PC-3 (cell line): Measurements from ENCODE around the gene GPC6. TPM values are rescaled to one million over a fixed set of nuclear protein-coding genes. Genes with fewer than 3 reads are reported as not detected.
A peak's percentile ranks its signal among the peaks of the same experiment; 100 is the strongest.

Experiments used
- ATAC-seq: fragments of 200-7000 bp; cut with Tn5 transposase; 2 replicates; pipeline ENCODE4 v1.9.1; 2020; ENCODE audit warnings: mild to moderate bottlenecking, moderate library complexity
- BruUV-seq: library from RNA; stranded (reverse); fragments of 400-500 nt; replicated peaks from 2 replicates; lab custom pipeline; 2021; lab: Mats Ljungman, UMichigan
- CTCF ChIA-PET: fragments of 300-600 bp; sonication (Branson Sonifier 250); formaldehyde crosslinking; loops from one replicate; lab custom pipeline; 2022; ENCODE audit warnings: antibody characterized with exemption; lab: Charles Lee
- POLR2A ChIA-PET: fragments of 300-600 bp; sonication (Branson Sonifier 250); formaldehyde crosslinking; loops from one replicate; lab custom pipeline; 2022; ENCODE audit warnings: antibody characterized with exemption; ENCODE audit not compliant: unreplicated experiment; lab: Charles Lee
- DNase-seq: peaks from one replicate; pipeline ENCODE4 v3.0.0-alpha.2; 2015
- H2AFZ ChIP-seq: fragments of 300-600 bp; sonication (generic); 2 replicates; pipeline ENCODE4 v1.6.0; 2016; ENCODE audit warnings: antibody characterized with exemption, low read length
- H3F3A ChIP-seq: fragments of 300-600 bp; sonication (generic); one replicate; pipeline ENCODE4 v1.6.0; 2017; ENCODE audit warnings: antibody characterized with exemption, low read length, control low read depth, mild to moderate bottlenecking; ENCODE audit not compliant: unreplicated experiment
- H3K27ac ChIP-seq: fragments of 300-600 bp; sonication (generic); 2 replicates; pipeline ENCODE4 v1.5.1; 2016; ENCODE audit warnings: mild to moderate bottlenecking, low read length
- H3K27me3 ChIP-seq: fragments of 300-600 bp; sonication (generic); 2 replicates; pipeline ENCODE4 v1.6.1; 2016; ENCODE audit warnings: low read length, mixed read lengths
- H3K36me3 ChIP-seq: fragments of 300-600 bp; sonication (generic); 2 replicates; pipeline ENCODE4 v1.6.1; 2016; ENCODE audit warnings: low read depth, mixed run types, low read length, mixed read lengths
- H3K4me1 ChIP-seq: fragments of 300-600 bp; sonication (generic); 2 replicates; pipeline ENCODE4 v1.5.1; 2016; ENCODE audit warnings: low read length; ENCODE audit not compliant: insufficient read depth
- H3K4me2 ChIP-seq: fragments of 300-600 bp; sonication (generic); 2 replicates; pipeline ENCODE4 v1.6.0; 2016; ENCODE audit warnings: low read length
- H3K4me3 ChIP-seq: fragments of 300-600 bp; sonication (generic); 2 replicates; pipeline ENCODE4 v1.5.1; 2016; ENCODE audit warnings: mild to moderate bottlenecking, low read length, mixed read lengths
- H3K79me2 ChIP-seq: fragments of 300-600 bp; sonication (generic); 2 replicates; pipeline ENCODE4 v1.6.1; 2017; ENCODE audit warnings: low read length, mixed read lengths
- H3K9ac ChIP-seq: fragments of 300-600 bp; sonication (generic); 2 replicates; pipeline ENCODE4 v1.6.0; 2016; ENCODE audit warnings: mild to moderate bottlenecking, low read length
- H3K9me2 ChIP-seq: fragments of 300-600 bp; sonication (generic); replicated peaks from 2 replicates; pipeline ENCODE4 v1.6.1; 2016; ENCODE audit warnings: mixed run types, low read length, mixed read lengths
- H3K9me3 ChIP-seq: fragments of 300-600 bp; sonication (generic); 2 replicates; pipeline ENCODE4 v1.6.1; 2016; ENCODE audit warnings: low read length, mixed read lengths
- H4K20me1 ChIP-seq: fragments of 300-600 bp; sonication (generic); 2 replicates; pipeline ENCODE4 v1.6.1; 2016; ENCODE audit warnings: low read length, mixed read lengths
- EZH2 ChIP-seq: fragments of 300-600 bp; sonication (generic); IDR thresholded peaks from one replicate; pipeline ENCODE4 v1.6.1; 2017; ENCODE audit warnings: antibody characterized with exemption, mild to moderate bottlenecking, low read length; ENCODE audit not compliant: unreplicated experiment
- EZH2phosphoT487 ChIP-seq: fragments of 300-600 bp; sonication (generic); IDR thresholded peaks from 2 replicates; pipeline ENCODE4 v1.6.1; 2018; ENCODE audit warnings: mild to moderate bottlenecking, antibody characterized with exemption, low read length, borderline replicate concordance
- intact Hi-C: fragments of 100-400 bp; cut with micrococcal nuclease; formaldehyde crosslinking; loops from 2 replicates; pipeline ENCODE4 v1.9.0; 2023
- total RNA-seq: library from RNA; depleted of rRNA; stranded (reverse); fragments of >200 nt; gene quantifications from 2 replicates; pipeline ENCODE4 v1.2.3, GENCODE V29; 2014
- TF ChIP-seq, protein P1 (sequence below): fragments of 300-600 bp; sonication (generic); conservative IDR thresholded peaks from 2 replicates; pipeline ENCODE4 v1.5.1; 2017; ENCODE audit warnings: antibody characterized with exemption, low read depth, mild to moderate bottlenecking, low read length

The GPC6 gene
- total RNA-seq, 1 experiment from 2014 or later = 3.5 TPM

DNA sequence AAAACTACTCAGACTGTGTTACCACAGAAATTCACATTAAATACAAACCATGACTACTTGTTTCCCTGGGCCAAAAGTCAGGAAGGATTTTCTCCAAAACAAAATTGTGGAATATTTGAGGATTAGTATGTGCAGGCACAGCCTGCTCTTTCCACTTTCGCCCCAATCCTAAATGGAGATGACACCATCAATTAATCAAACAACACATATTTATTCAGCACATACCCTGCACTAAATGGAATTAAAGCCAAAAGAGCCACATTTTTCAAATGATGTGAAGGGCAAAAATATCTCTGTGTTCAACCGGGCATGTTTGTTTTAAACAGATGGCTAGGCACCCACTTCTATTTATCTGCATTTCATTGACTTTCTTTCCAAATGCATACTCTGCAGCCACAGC lies 729.8 kb downstream of the GPC6 start:
- ChIA-PET POLR2A (no interaction called here), CTCF (no interaction called here)
- ATAC-seq (no peak), DNase-seq (no peak)
- Histone ChIP-seq H3F3A (no peaks in the 10 kb centered on the region), H3K9me2 (no peaks in the 10 kb centered on the region), H3K9ac (no peak overlapping the region), H3K9me3 (no peaks in the 10 kb centered on the region), H3K27ac (no peak overlapping the region), H4K20me1 (no peaks in the 10 kb centered on the region), H3K4me2 (no peak overlapping the region), H3K27me3 (no peaks in the 10 kb centered on the region), H3K4me3 (no peak overlapping the region), H2AFZ (no peak overlapping the region), H3K79me2 (no peaks in the 10 kb centered on the region), H3K36me3 (no peaks in the 10 kb centered on the region), H3K4me1 (no peaks in the 10 kb centered on the region)
- TF ChIP-seq, protein P1, sequence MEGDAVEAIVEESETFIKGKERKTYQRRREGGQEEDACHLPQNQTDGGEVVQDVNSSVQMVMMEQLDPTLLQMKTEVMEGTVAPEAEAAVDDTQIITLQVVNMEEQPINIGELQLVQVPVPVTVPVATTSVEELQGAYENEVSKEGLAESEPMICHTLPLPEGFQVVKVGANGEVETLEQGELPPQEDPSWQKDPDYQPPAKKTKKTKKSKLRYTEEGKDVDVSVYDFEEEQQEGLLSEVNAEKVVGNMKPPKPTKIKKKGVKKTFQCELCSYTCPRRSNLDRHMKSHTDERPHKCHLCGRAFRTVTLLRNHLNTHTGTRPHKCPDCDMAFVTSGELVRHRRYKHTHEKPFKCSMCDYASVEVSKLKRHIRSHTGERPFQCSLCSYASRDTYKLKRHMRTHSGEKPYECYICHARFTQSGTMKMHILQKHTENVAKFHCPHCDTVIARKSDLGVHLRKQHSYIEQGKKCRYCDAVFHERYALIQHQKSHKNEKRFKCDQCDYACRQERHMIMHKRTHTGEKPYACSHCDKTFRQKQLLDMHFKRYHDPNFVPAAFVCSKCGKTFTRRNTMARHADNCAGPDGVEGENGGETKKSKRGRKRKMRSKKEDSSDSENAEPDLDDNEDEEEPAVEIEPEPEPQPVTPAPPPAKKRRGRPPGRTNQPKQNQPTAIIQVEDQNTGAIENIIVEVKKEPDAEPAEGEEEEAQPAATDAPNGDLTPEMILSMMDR = no peak
- TF ChIP-seq EZH2 = no peak
- no peak for TF ChIP-seq EZH2phosphoT487
- intact Hi-C loops = loop anchor here (10.0 kb wide), 1 partner anchor 1062 kb away; no protein-coding TSS in a partner anchor
- no TSS peak for BruUV-seq

DNA sequence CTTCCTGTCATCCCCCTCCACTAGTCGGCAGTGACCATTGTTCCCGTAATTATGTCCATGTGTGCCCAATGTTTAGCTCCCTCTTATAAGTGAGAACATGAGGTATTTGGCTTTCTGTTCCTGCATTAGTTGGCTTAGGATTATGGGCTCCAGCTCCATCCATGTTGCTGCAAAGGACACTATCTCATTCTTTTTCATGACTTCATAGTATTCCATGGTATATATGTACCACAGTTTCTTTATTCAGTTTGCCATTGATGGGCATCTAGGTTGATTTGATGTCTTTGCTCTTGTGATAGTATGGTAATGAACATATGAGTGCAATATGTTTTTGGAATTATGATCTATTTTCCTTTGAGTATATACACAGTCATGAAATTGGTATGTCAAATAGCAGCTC lies 730.8 kb downstream of the GPC6 start:
- POLR2A ChIA-PET = no interaction called here
- Histone ChIP-seq H3K79me2 (no peaks in the 10 kb centered on the region), H3K9me3 (no peaks in the 10 kb centered on the region), H3F3A (no peaks in the 10 kb centered on the region), H3K9ac (no peak overlapping the region), H3K4me1 (no peaks in the 10 kb centered on the region), H3K27me3 (no peaks in the 10 kb centered on the region), H3K4me3 (no peak overlapping the region), H3K9me2 (no peaks in the 10 kb centered on the region), H3K4me2 (no peak overlapping the region), H3K27ac (no peak overlapping the region), H2AFZ (no peak overlapping the region), H3K36me3 (no peaks in the 10 kb centered on the region), H4K20me1 (no peaks in the 10 kb centered on the region)
- CTCF ChIA-PET = no interaction called here
- intact Hi-C loops = loop anchor here (10.0 kb wide), 1 partner anchor 1063 kb away; no protein-coding TSS in a partner anchor
- TF ChIP-seq EZH2phosphoT487 (no peak), EZH2 (no peak)
- TF ChIP-seq, protein P1 = no peak
- BruUV-seq = no TSS peak
- ATAC-seq = no peak
- no peak for DNase-seq

DNA sequence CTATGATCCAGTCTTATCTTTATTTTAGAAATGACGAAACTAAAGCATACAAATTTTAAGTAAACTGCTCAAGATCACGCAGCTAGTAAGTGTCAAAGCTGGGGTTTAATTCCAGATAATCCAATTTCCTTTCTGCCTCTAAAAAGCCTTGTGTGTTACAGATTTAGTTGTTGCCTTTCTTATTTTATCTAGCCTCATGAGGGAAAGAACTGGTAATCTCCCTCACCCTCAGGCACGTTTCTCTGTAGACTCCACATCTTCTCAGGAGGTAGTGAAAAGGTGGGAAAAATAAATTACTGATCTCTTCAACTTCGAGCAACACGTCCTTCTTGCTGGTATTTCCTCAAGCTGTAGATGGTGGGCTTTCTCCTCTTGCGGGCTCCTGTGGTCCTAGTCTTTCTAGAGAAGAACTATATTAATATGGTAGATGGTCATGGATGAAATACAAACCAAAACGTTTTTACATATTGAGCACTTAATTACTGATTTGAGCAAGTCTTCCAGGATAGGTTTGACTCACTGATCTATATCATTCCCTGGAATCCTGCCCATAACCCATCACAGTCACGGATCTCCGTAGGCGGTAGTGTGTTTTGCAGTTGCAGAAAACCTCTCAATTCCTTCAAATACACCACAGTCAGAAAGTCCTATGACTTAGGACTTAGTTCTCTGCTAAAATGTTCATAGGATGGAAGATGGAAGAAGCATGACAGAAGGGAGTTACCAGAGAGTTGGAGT lies 733.4 kb downstream of the GPC6 start:
- Histone ChIP-seq H4K20me1 (no peaks in the 10 kb centered on the region), H3F3A (no peaks in the 10 kb centered on the region), H3K27me3 (no peaks in the 10 kb centered on the region), H3K4me3 (no peak overlapping the region), H3K9ac (no peak overlapping the region), H3K9me2 (no peaks in the 10 kb centered on the region), H3K4me1 (peaks cover 19% of the 10 kb centered on the region), H3K27ac (no peak overlapping the region), H3K9me3 (no peaks in the 10 kb centered on the region), H3K36me3 (no peaks in the 10 kb centered on the region), H3K79me2 (no peaks in the 10 kb centered on the region), H2AFZ (no peak overlapping the region), H3K4me2 (no peak overlapping the region)
- DNase-seq = peak; percentile 42
- CTCF ChIA-PET = no interaction called here
- no TSS peak for BruUV-seq
- intact Hi-C loops = loop anchor here (5.0 to 10.0 kb wide), 3 partner anchors 155 to 1065 kb away; no protein-coding TSS in a partner anchor
- no peak for ATAC-seq
- POLR2A ChIA-PET = no interaction called here
- no peak for TF ChIP-seq EZH2phosphoT487
- no peak for TF ChIP-seq EZH2
- TF ChIP-seq, protein P1 = no peak
